COR-L47 (cell line): ENCODE data around the gene BRWD1.
"Not testable (repeated sequence)": the region's sequence is repeated elsewhere in the genome, so short reads cannot be mapped to it uniquely, and the experiment has no call there.

Experiments
- DNase-seq: peaks from one replicate; lab custom pipeline; 2025; lab: John Stamatoyannopoulos, UW

Gene BRWD1

DNA sequence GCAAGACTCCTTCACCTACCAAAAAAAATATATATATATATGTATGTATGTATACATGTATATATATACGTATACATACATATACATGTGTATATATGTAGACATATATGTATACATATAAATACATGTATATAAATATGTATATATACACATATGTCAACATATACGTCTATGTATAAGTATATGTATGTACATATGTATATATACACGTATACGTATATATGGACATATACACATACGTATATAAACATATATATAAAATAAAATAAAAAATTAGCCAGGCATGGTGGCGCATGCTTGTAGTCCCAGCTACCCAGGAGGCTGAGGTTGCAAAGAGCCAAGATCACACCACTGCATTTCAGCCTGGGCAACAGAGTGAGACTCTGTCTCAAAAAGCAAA, 31.6 kb downstream of the BRWD1 start:
- no peak for DNase-seq

DNA sequence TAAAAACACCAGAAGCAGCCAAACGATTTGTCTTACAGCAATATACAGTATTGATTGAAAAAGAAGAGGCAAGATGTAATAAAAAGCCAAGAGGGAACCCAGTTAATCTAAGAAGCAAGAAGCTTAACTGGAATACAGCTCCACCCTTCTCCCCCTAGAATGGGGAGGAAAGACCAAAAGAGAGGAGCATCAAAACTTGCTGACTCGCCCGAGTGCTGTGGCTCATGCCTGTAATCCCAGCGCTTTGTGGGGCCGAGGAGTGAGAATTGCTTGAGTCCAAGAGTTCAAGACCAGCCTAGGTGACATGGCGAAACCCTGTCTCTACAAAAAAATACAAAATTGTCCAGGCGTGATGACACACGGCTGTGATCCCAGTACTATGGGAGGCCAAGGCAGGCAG, 32.2 kb downstream of the BRWD1 start:
- DNase-seq, result no peak

DNA sequence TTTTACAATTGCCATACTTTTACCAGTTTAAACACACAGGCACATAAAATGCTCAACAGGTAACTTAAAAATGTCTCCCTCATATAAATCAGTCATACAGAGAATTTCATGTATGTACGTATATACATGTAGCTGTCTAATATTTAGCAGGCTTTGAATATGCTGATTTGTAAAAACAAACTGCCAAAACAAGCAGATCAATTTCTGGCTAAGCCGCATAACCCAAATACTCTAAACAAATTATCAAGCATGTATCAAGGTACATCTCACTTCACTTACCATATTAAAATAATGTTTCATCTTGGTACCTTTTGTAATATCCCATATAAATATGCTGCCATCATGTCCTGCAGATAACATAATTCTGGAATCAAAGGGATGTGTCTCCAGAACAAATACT, 43.8 kb downstream of the BRWD1 start:
- no peak for DNase-seq

DNA sequence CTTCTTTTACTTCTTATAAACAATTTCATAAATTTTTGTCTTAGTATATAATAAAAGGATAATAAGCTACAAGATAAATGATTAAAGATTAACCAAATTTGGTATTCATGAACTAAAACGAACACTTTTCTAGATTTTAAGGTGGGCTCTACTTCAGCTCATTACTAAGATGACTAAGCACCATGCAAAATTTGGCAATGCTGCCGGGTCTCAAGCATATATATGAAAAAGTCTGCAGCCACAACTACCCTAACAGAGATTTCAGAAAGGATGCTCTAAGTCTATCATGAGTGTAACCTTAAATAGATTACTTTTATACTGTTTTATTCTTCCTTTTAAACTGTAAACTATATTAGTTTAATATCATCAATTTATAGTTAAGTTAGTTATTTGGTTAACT, 47.8 kb downstream of the BRWD1 start:
- no peak for DNase-seq

DNA sequence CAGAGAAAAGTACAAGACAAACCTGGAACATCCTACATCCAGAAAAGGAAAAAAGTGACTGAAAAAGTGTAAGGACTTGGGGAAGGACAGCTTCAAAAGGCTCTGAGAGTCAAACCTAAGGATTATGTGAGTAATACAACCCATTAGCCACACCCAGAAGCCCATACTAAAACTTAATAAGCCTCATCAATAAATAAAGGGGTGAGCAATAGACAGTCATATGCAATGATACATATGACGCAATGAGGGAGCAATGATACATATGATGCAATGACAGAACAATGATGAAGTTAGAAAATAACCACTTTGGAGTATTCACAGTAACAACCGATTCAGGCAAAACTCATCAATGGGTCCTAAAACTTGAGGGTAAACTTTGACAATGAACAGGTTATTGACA, 50.1 kb downstream of the BRWD1 start:
- DNase-seq, result no peak

DNA sequence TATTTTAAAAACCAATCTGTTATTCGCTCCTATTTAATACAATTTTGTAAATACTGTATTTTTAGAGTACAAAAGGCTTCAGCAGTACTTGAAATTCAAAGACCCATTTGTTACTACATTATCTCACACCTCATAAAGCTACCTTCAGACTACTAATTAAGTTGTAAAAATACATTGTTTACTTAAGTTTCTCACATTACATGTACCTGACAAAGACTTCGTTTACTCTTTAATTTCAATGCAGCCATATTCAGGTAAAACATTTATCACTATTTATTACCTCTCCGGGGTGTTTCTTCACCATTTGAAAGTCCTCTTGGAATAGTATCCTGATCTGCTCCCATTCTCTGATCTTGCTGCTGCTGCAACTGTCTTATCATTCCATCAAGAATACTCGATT, 55.2 kb downstream of the BRWD1 start:
- peak; percentile 56 for DNase-seq

- DNase-seq, result peak; percentile 33
Measured at GRCh38 chr21:39251326-39251725, 62.1 kb downstream of the BRWD1 start.

- no peak for DNase-seq
Measured at GRCh38 chr21:39238275-39238674, 75.2 kb downstream of the BRWD1 start.

- DNase-seq, result no peak
Measured at GRCh38 chr21:39232861-39233291, 80.6 kb downstream of the BRWD1 start.

DNA sequence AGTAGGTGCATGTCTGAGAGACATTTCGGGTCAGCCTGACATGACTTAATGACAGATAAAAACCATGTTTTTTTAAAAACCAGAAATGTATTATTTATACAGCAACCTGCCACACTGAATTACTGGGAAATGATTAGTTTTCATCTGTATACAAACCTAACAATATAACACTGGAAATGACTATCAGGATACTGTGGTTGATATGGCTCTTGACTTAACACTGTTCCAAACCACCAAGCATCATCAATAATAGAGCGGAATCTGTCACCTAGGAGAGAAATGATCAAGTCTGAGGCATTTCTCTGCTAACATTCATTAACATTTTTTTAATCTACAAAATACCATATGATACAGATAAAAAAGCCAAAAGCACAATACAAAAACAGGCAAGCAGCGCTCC, 88.5 kb downstream of the BRWD1 start:
- DNase-seq, result no peak

DNA sequence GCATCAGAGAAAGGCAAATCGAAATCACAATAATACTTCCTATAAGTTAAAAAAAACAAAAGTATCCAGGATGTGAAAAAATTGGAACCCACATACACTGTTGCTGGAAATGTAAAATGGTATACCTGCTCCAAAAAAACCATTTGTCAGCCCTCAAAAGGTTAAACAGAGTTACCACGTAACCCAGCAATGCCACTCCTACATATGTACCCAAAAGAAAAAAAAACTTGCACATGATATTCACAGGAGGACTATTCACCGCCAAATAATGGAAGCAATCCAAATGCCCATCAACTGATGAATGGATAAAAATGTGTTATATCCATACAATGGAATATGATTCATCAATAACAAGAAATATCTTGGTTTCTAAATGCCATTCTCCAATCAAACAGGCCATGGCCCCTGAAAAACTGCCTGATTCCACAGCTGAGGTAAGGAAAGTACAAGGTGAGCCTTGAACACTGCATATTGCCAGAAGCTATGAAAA, 91.4 kb downstream of the BRWD1 start:
- DNase-seq, result no peak

GRCh38 chr21:39221282-39221996, 92.0 kb downstream of the BRWD1 start:
- DNase-seq, result no peak

- not testable (repeated sequence) for DNase-seq
Measured at GRCh38 chr21:39220875-39221274, 92.6 kb downstream of the BRWD1 start.

- DNase-seq, result no peak
Measured at GRCh38 chr21:39220150-39220549, 93.3 kb downstream of the BRWD1 start.

DNA sequence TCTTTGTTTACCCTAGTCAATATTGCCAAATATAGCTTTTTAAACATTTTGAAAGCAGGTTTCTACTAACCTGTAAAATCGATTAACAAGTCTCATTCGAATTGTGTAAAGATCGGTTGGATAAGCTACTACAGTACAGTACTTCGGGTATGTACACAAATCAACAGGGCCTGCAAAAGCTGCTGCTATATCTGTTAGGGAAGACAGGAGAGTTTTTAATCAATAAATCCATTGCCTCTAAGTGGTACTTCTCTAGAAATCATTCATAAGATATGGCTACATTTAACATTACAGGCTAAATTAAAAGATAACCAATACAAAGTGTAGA, 95.4 kb downstream of the BRWD1 start:
- DNase-seq, result no peak

DNA sequence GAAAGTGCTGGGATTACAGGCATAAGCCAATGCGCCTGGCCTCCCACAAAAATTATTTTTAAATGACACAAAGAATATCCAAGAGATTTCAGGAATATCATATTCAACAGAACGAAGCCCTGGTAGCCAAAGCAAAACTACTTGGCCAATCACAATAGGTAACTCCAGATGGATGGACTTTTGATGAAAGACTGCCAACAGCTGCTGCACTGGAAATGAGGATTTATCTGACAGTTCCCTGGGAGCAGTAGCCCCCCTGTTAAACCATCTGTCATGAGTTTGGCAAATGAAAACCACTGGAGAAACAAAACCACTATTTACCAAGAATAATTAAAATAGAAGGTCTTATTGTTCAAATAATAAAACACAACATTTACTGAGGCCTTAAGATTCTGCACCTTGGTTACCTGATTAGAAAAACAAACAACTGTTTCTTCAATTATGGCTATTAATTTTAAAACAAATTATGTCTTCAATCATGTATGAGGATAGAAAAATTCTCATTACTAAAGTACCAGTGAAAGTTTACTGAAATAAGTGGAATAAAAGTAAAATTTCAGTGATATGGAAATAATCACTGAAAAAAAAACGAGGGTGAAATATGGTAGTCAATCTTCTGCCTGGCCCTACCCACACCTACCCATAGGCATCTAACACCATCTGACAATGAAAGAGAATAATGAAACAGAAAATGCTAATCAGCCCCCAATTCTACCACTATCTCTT, 95.9 kb downstream of the BRWD1 start:
- peak; percentile 5 for DNase-seq

GRCh38 chr21:39216290-39216689, 97.1 kb downstream of the BRWD1 start:
- no peak for DNase-seq

DNA sequence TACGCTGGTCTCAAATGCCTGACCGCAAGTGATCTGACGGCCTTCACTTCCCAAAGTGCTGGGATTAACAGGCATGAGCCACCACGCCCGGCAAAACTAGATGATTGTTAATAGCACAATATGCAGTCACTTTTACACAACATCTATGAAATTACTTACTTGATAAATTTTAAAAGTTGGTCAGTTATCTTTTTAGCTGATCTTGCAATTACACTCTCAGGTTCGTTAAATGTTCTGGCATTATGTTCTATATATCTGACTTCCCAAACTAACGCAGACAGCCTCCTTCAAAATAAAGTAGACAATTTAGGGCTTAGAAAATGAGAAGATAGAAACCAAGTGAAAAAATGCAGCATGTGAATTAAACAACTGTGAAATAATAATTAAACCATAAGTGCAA, 98.4 kb downstream of the BRWD1 start:
- DNase-seq, result no peak

GRCh38 chr21:39209334-39209688, 104.1 kb downstream of the BRWD1 start:
- DNase-seq, result no peak

- no peak for DNase-seq
Measured at GRCh38 chr21:39208624-39209333, 104.7 kb downstream of the BRWD1 start.

GRCh38 chr21:39204134-39204533, 109.3 kb downstream of the BRWD1 start:
- no peak for DNase-seq

DNA sequence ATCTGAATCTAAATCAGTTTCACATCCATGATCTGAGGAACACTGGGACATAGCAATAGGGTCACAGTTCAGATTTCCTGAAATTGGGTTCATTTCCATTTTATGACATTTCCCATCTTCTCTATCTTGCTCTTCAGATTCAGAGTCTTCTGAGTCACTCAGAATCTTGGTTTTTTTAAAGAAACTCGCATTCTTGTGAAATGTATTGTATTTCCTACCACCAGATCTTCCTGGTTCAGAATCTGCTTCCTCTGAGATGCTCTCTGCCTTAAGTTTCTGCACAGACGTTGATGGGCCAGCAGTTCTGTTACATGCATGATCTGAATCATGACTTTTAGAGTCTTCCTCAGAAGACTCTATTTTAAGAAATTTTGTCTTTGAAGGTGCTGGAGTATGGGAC, 114.6 kb downstream of the BRWD1 start:
- no peak for DNase-seq
